HepG2 (cell line): Measurements from ENCODE around the gene DUSP15.

Source experiments
- ATM ChIP-seq: fragments of 450-650 bp; IDR thresholded peaks from 2 replicates; pipeline ENCODE4 v1.7.1; 2017; ENCODE audit warnings: mild to moderate bottlenecking, borderline replicate concordance
- CTCF ChIP-seq: sonication (generic); formaldehyde crosslinking; IDR thresholded peaks from 2 replicates; pipeline ENCODE4 v1.5.0; 2020; ENCODE audit warnings: mild to moderate bottlenecking, missing genetic modification reagents, moderate library complexity
- KDM5A ChIP-seq: fragments of 200-600 bp; sonication (generic); IDR thresholded peaks from 2 replicates; pipeline ENCODE4 v1.7.0; 2018; ENCODE audit warnings: antibody characterized with exemption, mild to moderate bottlenecking, low read length, borderline replicate concordance
- MAFG ChIP-seq: sonication (generic); formaldehyde crosslinking; IDR thresholded peaks from 2 replicates; pipeline ENCODE4 v1.5.1; 2020; ENCODE audit warnings: mild to moderate bottlenecking, missing genetic modification reagents
- NFYB ChIP-seq: sonication (generic); formaldehyde crosslinking; IDR thresholded peaks from 2 replicates; pipeline ENCODE4 v1.4.0; 2020; ENCODE audit warnings: missing genetic modification reagents
- PRMT3 ChIP-seq: sonication (generic); formaldehyde crosslinking; IDR thresholded peaks from 2 replicates; pipeline ENCODE4 v1.8.1; 2022; ENCODE audit warnings: low read depth, mild to moderate bottlenecking, moderate library complexity, missing genetic modification reagents, borderline replicate concordance
- SIN3B ChIP-seq: fragments of 150-350 bp; IDR thresholded peaks from 2 replicates; pipeline ENCODE4 v1.6.1; 2014; ENCODE audit warnings: low read length
- ZBTB33 ChIP-seq: sonication (generic); formaldehyde crosslinking; IDR thresholded peaks from 2 replicates; pipeline ENCODE4 v1.4.0; 2020; ENCODE audit warnings: missing genetic modification reagents
- ZNF567 ChIP-seq: sonication (generic); formaldehyde crosslinking; IDR thresholded peaks from 2 replicates; pipeline ENCODE4 v1.8.1; 2023; ENCODE audit warnings: mild to moderate bottlenecking, missing genetic modification reagents, borderline replicate concordance
- ZNF598 ChIP-seq: sonication (generic); formaldehyde crosslinking; IDR thresholded peaks from 2 replicates; pipeline ENCODE4 v1.5.1; 2020; ENCODE audit warnings: mild to moderate bottlenecking, missing genetic modification reagents, borderline replicate concordance
- ZNF660 ChIP-seq: sonication (generic); formaldehyde crosslinking; IDR thresholded peaks from 2 replicates; pipeline ENCODE4 v1.5.1; 2020; ENCODE audit warnings: mild to moderate bottlenecking, low read depth, missing genetic modification reagents, borderline replicate concordance

GRCh38 chr20:31858760-31859083, 11.6 kb downstream of the DUSP15 start:
- TF ChIP-seq CTCF (CRISPR knock-in tag), result no peak
- no peak for TF ChIP-seq ZNF567 (CRISPR knock-in tag)
- no peak for TF ChIP-seq ZNF660
- TF ChIP-seq PRMT3 (CRISPR knock-in tag), result no peak
- no peak for TF ChIP-seq KDM5A
- TF ChIP-seq ZBTB33 (CRISPR knock-in tag), result no peak
- no peak for TF ChIP-seq ZNF598
- TF ChIP-seq MAFG (CRISPR knock-in tag), result no peak
- TF ChIP-seq SIN3B, result no peak
- no peak for TF ChIP-seq ATM
- no peak for TF ChIP-seq NFYB
